Activated effector memory CD4-positive, alpha-beta T cell treated with Interleukin-2 at 50 U/mL for 16 hours (primary cell): ENCODE data around the gene ZBP1.

ENCODE experiments used
- DNase-seq: peaks from one replicate; pipeline ENCODE4 v3.0.0-alpha.2; 2020

The ZBP1 gene

DNA sequence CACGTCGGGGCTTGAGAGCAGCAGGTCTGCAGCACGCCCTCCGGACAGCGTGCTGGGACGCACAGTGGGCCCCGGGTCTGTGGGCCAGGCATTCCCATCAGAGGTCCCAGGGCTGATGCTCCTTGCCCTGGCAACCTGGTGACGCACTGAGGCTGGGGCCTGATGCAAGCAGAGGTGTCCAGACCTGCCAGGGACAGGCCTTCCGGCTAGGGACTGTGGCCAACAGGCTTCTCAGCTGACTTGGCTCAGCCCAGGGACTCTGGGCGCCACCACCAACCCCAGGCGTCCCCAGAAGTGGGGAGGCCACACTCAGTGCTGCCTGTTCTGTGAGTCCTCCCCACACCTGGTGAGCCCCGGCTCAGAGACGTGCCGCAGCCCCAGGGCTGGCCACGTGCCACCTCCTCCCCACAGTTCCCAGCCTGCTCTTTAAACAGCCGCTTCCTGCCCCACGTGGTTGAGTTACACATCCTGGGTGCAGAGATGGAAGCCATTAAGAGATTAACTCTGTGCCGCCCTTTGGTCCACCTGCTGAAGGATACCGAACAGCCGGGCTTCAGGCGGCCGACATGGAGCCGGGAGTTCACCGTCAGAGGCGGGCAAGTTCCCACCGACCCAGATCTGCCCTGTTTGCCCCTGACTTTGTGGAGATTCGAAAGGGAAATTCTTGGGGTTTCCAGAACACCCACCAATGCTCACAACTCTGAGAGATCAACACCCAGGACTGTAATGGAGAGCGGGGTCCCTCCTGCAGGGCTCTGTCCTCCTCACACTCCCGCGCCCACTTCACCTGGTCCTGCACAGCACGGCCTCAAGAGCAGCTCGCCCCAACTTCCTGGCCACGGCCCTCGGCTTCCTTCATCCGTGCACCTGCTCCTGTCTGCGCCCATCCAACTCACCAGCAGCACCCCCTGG lies 37.6 kb upstream of the ZBP1 start:
- peak; percentile 43 for DNase-seq

DNA sequence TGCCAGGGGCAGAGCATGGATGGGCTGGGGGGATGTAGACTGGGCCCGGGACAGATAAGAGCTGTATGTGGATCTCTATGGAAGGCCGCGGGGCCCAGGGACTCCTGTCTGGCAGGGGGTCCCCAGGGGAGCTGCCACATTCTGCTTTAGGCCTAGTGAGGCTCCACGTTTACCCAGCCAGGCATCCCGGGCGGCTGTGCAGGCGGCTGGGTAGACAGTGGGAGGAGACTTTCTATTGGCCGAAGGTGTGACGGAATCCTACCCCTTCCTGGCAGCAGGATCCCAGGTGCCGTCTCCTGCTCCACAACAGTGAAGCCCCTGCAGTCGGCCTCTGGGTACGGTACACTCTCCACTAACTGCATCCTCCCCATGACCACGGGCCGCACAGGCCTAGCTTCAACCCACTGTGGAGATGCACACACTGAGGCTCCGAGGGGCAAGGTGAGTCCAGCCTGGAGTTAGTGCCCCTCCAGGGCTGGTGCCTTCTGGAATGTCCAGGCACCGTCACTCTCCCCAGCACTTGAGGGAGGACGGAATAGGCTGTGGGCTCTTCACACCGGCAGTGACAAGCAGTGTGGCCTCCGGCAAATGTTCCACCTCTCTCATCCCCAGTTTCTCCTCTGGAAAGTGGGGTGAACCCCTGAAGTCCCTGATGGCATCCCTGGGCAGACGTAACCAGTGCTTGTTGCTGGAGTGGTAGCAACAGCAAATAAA lies 36.8 kb upstream of the ZBP1 start:
- no peak for DNase-seq

DNA sequence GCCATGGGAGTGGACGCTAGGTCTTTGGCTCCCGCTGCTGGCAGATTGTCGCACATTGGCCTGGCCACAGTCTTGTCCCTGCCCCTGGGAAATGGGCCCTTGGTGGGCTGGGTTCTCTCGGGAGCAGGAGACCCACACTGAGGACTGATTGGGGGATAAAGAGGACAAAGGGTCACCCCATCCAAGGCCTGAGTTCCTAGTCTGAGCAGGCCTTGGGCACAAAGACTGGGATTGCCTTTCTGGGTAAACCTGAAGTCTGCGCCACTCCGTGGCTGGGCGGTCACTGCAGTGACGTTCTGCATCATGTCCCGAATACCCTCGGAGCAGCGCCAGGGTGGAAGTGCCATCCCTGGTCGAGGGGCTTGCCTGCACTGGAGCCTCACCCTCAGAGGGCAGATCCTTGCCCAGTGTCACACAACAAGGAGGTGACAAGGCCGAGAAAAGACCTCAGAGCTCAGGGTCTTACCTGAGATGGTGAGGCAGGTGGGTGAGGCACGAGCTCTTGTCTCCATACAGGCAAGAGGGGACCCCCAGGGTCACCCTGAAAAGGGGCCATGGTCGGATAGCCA lies 36.1 kb upstream of the ZBP1 start:
- DNase-seq: no peak

DNA sequence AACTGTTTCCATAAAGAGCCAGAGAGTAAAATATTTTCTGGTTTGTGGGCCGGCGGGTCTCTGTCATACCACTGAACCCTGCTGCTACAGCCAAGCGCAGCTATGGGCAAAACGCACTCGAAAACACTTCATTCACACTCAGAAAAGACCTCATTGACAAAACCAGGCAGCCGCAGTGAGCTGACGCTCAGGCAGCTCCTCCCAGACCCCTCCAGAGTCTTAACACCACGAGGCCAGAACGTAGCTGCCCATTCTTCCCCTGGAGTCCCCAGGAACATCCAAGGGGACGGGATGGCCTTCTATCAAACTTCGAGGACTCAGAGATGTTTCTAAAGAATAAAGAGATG lies 35.6 kb upstream of the ZBP1 start:
- no peak for DNase-seq

DNA sequence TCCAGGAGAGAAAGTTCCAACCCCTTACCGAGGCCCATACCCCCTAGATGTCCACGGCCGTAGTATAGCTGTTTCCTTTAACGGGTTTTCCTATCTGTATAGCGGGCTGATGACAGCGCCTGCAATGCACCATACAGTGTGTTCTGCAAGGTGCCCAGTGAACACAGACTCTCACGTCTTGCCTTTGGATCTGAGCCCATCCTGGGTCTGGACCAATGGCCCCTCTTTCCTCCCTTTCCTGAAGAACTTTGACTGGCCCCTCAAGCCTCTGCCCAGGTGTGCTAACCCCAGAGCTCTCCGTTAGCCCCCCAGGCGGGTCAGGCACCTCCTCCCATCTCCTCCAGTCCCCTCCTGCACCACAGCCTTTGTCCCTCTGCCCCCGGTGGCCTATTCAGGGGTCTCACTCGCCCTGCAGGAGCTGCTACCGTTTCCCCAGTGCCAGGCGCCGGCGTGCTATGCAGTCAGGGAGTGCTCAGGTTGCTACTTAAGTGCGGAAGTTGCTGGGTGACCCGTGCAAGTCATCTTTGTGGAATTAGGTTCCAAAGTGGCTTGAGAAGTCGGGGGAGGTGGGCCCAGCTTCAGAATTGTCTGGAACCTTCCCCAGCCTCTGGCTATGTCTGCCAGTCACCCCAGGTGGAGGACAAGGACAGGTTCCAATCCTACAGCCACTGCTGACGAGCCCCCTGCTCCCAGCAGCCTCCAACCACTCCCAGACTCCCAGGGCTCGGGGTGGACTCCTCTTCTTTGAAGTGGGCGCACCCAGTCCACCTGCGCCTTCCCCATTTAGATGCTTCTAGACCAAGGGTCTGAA lies 35.0 kb upstream of the ZBP1 start:
- no peak for DNase-seq

DNA sequence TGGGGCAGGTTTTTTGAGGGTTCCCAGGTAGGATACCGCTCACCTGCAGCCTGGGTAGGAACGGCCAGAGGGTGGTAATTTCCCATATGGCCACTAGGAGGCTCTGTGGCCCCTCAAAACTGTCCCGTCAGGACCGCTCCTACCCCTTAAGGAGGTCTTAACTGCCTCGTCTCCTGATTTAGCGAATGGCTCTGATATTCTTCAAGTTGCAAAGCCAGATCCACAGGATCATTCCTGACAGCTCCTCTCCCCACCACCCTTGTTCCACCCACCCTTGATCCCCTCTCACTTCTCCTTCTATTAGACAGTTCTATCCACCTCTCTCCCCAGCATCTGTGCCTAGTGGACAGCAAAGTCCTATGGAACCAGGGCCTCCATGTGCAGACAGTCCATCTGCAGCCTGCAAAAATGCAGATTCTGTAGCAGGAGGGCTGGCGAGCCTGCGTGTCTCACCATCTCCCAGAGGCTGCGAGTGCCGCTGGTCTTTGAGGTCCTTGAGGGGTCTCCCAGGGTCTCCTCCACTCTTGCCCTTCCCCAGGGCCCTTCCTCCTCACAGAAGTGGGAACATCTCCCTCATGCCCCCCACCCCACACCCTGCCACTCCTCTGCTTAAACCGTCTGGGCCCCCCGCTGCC lies 34.3 kb upstream of the ZBP1 start:
- peak; percentile 40 for DNase-seq

DNA sequence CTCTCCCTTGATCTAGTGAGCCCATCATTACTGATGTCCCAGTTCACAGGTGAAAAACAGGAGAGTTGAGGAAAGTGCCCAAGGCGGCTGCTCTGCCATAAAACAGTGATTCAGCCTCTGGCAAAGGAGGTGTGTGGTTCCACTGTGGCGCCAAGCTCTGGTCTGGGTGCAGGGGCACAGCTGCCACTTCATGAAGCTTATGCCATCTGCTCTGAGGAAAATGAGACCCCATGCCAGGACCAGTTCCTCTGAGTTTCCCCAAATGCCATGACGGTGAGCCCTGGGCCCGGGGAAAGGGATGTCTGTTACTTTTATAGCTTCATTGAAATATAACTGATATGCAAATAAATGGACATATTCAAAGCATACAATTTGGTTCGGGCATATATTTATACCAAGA lies 33.7 kb upstream of the ZBP1 start:
- DNase-seq: no peak

DNA sequence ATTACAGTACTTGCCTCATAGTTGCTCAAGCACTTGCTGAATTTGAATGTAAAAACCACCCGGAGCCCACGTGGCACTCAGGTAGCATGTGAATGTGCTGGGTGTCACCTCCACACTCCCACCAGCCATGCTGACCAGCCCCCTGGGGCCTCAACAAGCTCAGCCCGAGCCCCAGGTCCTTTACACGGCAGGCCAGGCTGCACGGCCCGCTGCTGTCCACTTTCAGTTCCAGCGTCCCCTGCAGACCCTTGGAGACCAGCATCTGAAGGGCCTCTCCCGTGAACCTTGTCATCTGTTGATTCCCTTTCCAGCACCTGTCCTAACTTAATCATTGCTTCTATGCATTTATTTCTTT lies 33.3 kb upstream of the ZBP1 start:
- DNase-seq: no peak

DNA sequence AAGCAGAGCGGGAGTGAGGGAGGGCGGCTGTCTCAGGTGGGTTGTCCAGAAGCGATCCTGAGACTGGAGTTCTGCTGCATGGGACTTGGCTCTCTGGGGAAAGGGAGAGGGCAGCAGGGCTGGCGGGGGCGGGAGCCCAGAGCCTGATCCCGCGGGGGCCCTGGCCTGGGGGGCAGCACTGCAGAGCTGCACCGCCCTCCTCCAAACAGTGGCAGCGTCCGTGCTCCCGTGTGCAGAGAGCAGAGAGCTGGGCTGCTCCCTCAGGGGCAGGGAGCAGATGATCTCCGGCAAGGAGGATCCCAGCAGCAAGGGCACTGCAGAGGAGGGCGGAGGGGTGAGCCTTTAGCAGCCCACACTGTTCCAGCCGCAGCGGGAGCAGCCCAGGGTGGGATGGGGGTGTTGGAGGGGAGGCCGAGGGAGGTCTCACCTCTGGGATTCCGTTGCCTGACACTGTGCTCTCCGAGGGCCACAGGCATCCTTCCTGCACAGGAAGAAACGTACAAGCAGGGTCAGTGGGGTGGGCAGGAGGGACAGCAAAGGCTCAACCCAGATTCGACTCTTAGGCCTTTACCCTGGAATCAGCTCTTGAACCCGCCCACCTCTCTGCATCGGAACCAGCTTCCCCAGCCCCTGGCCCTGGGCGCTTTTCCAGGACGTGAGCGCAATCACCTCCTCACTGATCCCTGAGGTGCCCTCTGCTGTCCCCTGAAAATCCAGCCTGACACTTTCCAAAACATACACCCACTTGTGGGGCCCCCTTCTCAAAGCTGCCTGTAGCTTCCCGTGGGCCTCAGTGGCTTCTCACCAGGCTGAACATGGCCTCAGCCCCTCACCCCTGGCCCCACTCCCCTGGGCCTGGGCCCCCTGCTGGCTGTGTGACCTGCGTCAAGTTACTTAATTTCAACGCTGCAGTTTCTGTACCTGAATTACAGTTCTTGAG lies 32.6 kb upstream of the ZBP1 start:
- no peak for DNase-seq

DNA sequence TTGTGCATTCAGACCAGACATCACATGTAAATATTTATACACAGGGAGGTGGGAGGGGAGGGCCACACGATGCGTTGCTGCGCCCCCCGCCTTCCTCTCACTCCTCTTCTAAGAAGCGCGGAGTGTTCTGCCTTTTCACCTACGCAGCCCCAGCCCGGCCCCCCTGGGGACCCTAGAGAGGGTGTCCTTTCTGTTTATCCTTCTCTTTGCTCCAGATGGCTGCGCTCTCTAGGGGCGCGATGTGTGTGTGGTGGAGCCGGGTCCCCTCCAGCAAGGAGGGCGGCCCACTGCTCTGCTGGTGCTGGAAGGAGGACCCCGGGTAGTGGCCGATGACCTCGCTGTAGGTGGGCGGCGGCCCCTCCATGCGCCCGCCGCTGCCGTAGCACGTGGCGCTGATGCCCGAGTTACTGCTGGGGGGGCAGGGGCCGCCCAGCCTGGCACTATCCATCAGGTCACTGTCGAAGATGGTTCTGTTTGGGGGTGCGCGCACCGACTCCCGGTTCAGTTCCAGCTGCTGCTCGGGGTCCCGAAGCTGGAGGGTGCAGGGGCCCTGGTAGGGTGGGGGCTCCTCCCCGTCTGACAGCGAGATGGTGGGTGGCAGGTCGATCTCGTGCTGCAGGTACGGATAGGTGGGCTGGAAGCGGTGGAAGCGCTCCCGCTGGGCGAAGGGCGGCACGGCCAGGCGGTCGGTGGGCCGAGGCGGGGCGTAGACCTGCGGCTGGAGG lies 31.8 kb upstream of the ZBP1 start:
- DNase-seq: no peak

DNA sequence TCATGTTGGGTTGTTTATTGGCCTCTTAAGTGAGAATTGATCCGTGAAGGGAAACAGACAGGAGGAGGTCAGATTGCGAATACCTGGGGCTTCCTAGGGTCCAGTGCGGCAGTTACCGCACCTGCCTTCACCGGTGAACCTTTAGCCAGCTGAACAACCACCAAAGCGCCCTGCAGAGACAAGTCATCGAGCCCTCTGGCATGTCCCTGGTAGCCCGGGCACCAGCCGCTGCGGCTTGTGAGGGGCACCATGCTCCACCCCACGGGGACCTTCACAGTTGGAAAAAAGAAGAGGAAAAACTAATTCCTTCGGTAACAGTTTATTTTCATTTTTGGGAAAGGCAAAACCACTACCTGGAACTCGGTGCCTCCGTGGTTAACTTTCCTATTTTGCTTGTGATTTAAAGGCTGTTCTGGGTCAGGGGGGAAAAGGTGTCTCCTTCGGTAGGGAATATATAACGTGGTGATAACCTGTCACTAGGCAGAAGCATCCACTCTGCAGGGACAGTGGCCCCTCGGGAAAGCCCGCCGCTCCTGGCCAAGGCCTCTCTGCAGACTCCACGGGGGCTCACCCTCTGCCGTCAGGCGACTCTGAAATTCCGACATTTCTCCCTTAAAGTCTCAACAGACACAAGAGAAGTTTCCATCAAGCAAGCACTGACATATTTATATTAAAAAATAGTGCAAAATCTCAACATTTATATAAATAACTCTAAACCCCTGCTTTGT lies 30.7 kb upstream of the ZBP1 start:
- no peak for DNase-seq

DNA sequence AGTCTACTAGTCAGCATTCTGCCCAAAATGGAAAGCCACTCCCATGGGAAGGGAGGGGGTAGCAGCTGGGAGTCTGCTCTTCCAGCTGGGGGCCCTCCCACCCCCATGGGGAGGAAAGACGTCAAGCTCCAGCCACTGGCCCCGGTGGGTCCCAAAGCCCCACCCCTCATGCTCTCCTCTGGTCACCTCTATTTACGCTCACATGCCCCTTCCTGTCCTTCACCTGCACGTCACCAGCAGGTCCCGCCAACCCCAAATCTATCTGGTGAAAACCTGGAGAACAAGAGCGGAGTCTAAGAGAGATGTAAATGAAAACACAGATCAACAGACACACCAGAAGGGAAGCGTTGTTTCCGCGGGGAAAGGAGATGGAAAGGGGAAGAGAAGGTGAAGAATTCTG lies 30.0 kb upstream of the ZBP1 start:
- no peak for DNase-seq

DNA sequence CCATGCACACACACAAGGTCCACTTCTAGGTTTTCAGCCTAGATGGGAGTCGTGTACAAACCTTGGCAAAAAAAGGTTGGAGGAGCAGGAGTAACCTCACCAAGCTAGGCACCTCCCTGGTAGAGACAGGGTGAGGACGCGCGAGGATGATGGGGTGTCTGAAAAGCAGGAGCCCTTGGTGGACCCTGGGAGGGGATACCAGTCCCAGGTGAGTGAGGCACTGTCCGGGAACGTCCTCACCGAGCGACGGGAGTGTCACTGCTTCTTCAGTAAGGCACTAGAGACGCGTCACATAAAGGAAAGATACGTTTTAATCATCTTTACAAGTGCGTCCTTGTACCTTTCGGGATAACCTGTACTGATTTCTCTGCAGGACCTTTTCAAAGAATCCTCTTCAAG lies 29.4 kb upstream of the ZBP1 start:
- no peak for DNase-seq

DNA sequence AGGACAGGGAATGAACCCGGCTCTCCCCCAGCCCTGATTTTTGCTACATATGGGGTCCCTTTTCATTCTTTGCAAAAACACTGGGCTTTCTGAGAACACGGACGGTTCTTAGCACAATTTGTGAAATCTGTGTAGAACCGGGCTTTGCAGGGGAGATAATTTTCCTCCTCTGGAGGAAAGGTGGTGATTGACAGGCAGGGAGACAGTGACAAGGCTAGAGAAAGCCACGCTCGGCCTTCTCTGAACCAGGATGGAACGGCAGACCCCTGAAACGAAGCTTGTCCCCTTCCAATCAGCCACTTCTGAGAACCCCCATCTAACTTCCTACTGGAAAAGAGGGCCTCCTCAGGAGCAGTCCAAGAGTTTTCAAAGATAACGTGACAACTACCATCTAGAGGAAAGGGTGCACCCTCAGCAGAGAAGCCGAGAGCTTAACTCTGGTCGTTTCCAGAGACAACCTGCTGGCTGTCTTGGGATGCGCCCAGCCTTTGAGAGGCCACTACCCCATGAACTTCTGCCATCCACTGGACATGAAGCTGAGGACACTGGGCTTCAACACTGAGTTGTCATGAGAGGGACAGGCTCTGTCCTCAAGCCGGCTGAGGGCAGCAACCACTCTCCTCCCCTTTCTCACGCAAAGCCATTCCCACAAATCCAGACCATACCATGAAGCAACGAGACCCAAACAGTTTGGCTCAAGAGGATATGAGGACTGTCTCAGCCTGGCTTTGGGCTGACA lies 28.8 kb upstream of the ZBP1 start:
- DNase-seq: no peak

DNA sequence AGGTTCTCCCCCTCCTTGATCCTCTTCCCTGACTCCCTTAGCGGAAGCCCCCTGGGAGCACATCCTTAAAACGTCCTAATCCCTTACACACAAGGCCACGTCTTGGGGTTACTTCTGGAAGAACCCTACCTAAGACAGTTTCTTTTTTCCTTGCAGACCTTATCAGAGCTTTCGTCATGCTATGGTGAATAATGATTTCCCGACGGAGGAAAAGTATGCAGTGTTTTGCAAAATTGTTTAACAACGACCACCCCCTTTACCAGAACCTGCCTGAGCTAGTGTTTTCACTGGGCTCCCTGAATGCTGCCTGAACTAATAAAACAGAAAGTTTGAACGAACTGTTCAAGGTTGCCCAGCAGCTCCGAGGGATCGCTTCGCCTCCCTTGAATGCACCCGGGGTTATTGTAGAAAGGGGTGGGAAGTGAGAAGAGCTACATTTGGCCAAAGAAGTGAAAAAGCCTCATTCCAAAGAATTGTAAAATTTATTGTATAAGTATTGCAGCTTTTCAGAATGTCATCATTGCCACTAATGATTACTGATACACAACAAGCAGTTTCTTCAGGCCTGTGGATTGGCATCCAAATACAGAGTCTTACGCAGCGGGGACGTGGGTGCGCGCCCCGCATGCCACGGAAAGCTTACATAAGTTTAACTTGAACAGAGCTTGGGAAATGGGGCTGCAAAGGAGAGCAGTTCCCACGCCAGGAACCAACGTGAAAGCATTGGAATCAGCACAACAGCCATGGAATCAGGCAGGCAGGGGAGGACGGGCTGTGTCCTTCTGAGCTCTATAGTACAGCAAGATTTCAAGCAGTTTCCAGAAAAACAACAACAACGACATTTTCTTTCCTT lies 27.9 kb upstream of the ZBP1 start:
- no peak for DNase-seq

DNA sequence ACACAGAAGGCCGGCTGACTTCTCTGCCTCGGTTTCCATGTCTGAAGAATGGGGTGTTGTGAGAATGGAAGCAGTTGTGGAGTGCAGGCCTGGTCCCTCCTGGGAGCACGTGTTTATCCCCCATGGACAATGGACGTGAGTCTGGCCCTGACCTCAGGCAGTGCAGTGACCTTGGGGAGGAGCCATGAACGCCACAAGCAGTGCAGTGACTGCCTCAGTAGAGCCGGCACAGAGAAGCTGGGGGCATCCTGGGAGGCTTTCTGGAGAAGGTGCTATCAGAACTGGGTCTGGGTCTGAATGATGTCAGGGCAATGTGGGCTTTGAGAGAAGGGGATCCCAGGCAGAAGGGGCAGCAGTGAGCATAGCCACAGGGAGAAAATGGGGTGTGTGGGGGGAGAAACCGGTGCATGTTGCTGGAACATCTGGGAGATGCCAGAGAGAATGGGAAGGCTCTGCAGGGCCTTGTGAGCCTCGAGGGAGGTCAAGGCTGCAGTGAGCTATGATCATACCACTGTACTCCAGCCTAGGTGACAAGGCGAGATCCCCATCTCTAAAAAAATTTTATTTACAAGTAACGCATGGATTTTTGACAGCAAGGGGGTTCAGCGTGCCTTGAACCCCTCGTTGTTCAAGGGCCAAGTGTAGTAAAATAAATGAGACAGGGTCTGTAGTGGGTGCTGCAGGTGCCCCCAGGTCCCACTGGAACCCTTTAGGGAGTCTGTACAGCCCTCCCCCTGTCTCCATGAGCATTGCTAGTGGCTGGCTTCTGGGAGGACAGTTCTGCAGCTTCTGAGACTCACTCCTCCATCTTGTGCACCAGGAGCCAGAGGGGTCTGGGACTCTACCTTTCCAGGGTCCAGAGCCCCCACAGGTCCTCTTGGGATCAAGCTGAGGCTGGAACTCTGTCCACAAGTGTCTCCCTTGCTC lies 27.0 kb upstream of the ZBP1 start:
- no peak for DNase-seq

DNA sequence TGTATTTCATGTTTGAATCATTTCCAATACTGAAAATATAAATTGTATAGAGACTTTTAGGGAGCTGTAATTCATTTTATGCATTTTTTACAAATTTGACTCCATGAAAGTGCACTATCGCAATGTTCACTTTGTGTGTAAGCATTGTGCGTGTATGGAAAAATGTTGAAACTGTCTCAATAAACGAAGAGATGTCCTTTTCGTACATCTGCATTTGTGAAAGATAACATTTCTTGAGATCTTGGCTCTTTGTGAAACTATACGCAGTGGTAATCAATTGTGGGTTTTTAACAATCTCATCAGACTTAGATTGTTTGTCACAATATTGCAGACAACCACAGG lies 18.6 kb upstream of the ZBP1 start:
- DNase-seq: no peak
